NCI-H128 (cell line): Measurements from ENCODE around the gene SCUBE1.

Source experiments
- DNase-seq: peaks from one replicate; lab custom pipeline; 2025; ENCODE audit not compliant: unreplicated experiment; lab: John Stamatoyannopoulos, UW

SCUBE1 gene

GRCh38 chr22:43262990-43263644 is 80.1 kb downstream of the SCUBE1 start:
- DNase-seq, result no peak

DNA sequence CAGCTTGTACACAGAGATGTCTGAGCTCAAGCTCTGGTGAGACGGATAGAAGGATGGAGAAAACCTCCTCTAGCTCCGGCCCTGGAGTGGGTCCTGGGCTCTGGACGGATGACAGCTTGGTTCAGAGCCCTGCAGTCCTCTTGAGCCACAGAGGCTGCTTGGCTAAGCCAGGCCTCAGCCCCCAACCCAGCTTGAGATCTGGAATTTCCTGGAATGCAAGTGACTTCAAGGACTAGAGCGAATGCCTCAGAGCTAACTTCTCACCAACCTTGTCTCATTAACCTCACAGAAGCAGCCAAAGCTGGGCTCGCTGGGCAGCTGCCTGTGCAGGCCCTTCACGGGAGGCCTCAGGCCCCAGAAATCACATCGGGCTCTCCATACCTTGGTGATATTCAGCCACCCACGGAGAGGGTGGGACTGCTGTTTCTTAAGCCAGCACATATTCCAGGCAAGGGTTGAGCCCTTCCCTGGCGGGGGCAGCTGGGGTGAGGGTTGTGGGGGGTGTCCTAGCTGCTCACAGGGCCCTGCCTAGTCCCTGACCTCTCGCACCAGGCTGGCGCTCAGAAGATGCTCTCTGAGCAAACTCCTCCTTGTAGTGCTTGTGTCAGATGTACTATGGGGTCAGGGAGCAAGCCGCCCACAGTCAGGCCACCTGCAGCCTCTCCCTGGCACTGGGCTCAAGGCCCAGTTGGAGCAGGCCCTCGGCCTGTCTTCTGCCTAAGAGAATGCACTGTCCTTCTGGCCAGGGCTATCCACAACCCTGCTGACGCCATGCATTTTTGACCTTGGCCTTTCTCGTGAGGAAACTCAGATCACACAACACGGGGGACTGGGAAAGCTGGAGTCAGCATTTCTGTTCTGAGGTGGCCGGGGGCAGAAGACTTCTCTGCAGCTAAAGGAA is 82.6 kb downstream of the SCUBE1 start:
- no peak for DNase-seq

- no peak for DNase-seq
These were observed 85.2 kb downstream of the SCUBE1 start for GRCh38 chr22:43257961-43258360.

DNA sequence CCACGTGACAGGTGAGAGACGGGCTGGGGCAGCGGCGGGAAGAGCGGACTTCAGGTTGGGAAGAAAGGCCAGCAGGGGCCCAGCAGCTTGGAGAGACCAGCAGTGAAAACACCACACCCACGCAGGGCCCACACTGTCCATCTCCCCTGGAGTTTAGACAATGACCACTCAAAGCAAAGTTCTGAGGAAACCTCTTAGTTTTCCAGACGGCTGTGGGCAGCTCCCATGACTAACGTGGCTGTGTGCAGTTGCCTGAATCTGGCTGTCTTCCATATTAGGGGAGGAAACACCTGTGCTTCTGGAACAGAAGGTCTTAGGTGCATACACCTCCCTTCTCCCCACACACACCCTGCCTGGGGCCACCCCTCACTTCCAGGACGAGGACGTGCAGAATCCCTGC is 85.6 kb downstream of the SCUBE1 start:
- DNase-seq, result no peak

GRCh38 chr22:43256976-43257545 is 86.1 kb downstream of the SCUBE1 start:
- DNase-seq, result no peak

GRCh38 chr22:43256569-43256968 is 86.6 kb downstream of the SCUBE1 start:
- DNase-seq, result no peak

DNA sequence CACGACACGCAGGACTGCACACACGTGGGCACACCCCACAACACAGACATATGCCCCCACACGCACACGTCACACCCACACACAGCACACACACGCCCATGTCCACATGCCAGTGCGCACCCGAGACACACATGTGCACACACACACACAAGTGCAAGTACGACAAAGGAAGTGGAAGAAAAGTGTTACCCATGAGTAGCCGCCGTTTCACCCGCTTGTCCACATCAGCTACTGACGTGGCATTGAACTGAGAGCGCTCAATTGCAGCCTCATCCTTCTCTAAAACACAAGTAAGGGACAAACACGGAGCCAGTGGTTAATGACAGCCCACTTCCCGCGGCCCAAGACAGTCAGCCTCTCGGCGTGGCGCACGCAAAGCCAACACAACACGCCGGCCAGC is 87.9 kb downstream of the SCUBE1 start:
- DNase-seq, result no peak

GRCh38 chr22:43253839-43254238 is 89.3 kb downstream of the SCUBE1 start:
- no peak for DNase-seq

GRCh38 chr22:43252319-43252718 is 90.9 kb downstream of the SCUBE1 start:
- DNase-seq, result no peak

GRCh38 chr22:43249789-43250471 is 93.2 kb downstream of the SCUBE1 start:
- DNase-seq, result no peak

DNA sequence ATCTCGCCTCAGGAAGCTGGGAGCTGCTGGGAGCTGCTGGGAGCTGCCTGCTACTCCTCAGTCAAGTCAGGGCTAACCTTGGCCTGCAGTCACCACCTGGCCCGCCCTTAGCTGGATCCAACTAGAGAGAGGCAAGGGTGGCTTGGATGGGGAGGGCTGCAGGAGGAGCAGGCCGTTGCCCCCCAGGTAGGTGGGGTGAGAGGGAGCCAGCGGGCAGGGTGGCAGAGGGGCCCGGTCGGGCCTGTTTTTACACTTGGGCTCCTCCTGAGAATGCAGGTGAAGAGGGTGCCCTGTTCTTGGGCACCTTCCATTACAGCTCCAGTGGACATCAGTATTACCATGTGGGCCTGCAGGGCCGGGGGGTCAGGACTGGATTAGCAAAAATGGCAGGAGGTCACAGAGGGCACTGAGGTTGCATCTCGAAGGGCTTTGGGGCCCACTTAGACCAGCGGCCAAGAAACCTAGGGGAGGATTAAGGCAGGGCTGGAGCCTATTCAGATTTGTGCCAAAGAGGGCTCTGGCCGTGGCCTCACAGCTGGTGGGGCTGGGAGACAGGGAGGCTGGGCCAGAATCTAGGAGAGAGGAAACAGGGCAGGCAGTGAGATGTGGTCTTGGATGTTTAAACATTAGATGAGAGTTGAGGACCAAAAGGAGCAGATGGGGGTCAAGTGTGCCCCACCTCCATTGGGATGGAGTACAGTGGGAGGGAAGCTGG is 95.5 kb downstream of the SCUBE1 start:
- DNase-seq, result no peak

- no peak for DNase-seq
These were observed 97.0 kb downstream of the SCUBE1 start for GRCh38 chr22:43246188-43246587.

DNA sequence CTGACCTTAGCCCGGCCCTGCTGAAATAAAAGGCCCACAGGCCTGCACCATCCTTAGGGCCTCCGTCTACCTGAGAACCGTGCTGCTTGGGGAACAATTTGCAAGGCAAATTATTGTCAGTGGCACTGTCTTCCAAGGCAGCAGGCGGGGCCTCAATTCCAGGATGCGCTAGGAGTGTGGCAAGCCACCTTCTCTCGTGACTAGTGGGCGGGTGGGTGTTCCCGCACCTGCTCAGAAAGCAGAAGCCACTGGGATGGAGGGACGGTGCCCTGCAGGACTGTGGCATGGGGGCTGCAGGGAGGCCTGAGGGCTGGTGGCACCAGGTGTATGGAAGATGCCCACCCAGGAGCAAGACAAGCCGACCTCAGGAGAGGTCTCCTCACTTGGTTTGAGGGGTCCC is 97.5 kb downstream of the SCUBE1 start:
- DNase-seq, result no peak

GRCh38 chr22:43244803-43245527 is 98.2 kb downstream of the SCUBE1 start:
- DNase-seq, result no peak

GRCh38 chr22:43244402-43244801 is 98.8 kb downstream of the SCUBE1 start:
- DNase-seq, result no peak

DNA sequence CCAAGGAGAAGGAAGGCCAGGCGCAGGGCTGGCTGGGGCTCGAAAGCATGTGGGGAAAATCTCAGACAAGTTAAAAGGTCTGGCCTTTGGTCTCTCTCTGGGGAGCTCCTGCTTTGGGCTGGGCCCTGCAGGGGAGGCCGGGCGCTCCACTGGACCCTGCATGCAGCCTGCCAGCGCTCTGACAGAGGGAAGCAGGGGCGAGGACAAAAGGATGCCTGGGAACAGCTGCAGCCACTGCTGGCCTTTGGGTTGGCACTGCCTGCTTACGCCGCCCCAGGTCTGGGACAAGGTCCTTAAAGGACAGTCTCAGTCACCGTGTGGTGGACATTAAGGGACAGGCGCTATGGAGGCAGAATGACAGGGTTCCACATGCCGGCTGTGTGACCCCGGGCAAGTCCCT is 99.8 kb downstream of the SCUBE1 start:
- DNase-seq, result no peak

DNA sequence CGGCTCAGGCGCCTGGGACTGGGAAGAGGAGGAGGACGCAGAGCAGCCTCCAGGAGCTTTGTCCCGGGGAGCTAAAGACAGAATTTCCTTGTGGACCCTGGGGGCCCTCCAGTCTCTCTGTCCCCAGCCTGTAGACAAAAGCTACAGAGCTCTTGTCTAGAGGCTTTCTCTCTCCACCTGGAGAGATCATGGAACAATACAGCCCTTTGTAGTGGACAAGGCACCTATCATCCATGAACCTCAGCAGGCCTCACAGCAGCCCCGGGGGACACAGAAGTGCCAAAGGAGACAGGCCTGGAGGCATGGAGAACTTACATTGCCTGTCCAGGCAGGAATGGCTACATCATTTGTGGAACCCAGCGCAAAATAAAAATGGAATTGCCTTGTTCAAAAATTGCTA is 100.5 kb downstream of the SCUBE1 start:
- DNase-seq, result no peak

DNA sequence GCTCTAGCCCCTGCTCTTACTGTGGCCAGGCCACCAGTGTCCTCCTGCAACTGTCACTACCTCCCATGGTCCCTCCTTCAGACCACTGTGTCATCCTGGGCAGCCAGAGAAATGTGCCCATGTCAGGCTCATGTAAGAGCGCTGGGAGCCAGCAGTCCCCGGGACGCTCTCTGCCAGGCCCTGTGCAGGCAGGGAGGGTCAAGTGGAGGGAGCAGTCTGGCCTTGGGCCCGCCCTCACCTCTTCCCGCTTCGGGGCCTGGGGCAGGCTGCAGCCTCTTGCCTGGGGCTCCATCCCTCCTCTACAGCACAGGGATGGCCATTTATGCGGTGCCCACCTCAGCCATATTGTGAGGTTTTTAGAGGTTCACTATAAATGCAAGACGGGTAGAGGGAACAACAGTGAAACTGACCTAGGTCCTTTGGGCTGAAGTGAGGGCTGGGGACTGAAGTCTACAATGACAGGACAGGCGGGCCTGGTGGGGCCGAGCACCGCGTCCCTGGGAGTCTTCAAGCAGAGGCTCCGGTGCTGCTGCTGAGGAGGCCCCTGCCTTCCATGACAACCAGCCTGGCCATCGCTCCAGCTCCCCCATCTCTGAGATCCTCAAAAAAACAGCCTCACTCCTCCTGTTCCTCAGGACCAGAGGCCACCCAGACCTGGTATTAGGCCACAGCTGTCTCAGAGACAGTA is 101.3 kb downstream of the SCUBE1 start:
- DNase-seq, result no peak

- no peak for DNase-seq
These were observed 102.0 kb downstream of the SCUBE1 start for GRCh38 chr22:43241138-43241597.

GRCh38 chr22:43240614-43241013 is 102.6 kb downstream of the SCUBE1 start:
- no peak for DNase-seq
